Measurements from ENCODE around the gene STK39. TPM values are rescaled to one million over a fixed set of nuclear protein-coding genes. Genes with fewer than 3 reads are reported as not detected.

Gene STK39
- total and polyA plus RNA-seq, 2 donors from 2014 or later: 15.9 to 27.1 TPM

DNA sequence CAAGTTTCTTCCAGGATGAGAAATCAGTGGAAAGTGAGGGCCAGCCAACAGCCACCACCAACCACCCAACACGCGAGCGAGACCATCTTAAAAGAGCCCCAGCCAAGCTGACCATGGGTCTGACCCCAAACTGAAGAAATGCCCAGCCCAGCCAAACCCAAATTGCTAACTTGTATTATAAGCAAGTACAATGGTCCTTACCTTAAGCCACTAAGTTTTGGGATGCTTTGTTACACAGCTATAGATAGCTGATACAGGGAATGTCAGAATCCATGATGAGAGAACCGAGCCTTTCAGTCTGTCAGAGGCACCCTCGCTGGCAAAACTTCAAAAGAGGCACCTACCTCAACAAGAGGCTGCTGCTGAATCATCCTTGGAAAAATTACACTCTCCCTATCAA lies 17.0 kb downstream of the STK39 start:
- TF ChIP-seq, protein P1, sequence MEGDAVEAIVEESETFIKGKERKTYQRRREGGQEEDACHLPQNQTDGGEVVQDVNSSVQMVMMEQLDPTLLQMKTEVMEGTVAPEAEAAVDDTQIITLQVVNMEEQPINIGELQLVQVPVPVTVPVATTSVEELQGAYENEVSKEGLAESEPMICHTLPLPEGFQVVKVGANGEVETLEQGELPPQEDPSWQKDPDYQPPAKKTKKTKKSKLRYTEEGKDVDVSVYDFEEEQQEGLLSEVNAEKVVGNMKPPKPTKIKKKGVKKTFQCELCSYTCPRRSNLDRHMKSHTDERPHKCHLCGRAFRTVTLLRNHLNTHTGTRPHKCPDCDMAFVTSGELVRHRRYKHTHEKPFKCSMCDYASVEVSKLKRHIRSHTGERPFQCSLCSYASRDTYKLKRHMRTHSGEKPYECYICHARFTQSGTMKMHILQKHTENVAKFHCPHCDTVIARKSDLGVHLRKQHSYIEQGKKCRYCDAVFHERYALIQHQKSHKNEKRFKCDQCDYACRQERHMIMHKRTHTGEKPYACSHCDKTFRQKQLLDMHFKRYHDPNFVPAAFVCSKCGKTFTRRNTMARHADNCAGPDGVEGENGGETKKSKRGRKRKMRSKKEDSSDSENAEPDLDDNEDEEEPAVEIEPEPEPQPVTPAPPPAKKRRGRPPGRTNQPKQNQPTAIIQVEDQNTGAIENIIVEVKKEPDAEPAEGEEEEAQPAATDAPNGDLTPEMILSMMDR (IDR thresholded peaks at IDR 0.05; ENCODE audit: borderline replicate concordance, extremely low read depth, insufficient read depth): no peak
- Histone ChIP-seq H3K27me3 (ENCODE audit: control insufficient read depth, insufficient read depth, low read length) (no peaks in the 10 kb centered on the region), H3K4me3 (ENCODE audit: low read length in 3 of 3) (no peak overlapping the region), H3K9ac (ENCODE audit: low read length in 3 of 3) (no peak overlapping the region), H3K4me1 (ENCODE audit: control insufficient read depth in 2 of 3, insufficient read depth in 2 of 3, low read depth in 1 of 3, low read length in 3 of 3) (peaks cover 0 to 2% (median 0%) of the 10 kb centered on the region in 3 donors), H3K36me3 (ENCODE audit: control insufficient read depth in 2 of 3, insufficient read depth in 3 of 3, low read length in 3 of 3) (no peaks in the 10 kb centered on the region), H3K9me3 (ENCODE audit: control insufficient read depth in 2 of 3, insufficient read depth in 1 of 3, low read length in 3 of 3) (peaks cover 0 to 5% (median 0%) of the 10 kb centered on the region in 3 donors), H3K27ac (ENCODE audit: low read depth in 2 of 2, low read length in 2 of 2) (no peak overlapping the region)
- no peak for FAIRE-seq
- intact Hi-C loops (cut with DNase I): no loop called here
- no peak for DNase-seq

DNA sequence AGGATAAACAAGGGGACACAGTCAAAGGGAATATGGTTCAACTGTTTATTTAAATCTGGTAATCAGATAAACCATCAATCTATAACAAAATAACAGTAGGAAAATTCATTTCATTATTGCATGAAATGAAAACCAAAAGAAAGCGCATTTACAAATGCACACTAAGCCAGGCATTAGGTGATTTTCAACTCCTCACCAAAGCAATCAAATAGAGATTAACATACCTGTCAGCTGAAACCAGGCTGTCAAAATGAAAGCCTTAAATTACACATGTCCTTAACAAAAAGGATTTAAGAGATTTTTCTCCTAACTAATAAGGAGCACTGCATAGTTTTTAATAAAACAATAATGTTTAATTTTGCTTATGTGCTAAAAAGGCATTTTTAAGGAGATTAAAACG lies 23.0 kb downstream of the STK39 start:
- H3K4me1 ChIP-seq (ENCODE audit: control insufficient read depth in 2 of 3, insufficient read depth in 2 of 3, low read depth in 1 of 3, low read length in 3 of 3): no peaks in the 10 kb centered on the region
- TF ChIP-seq, protein P1 (IDR thresholded peaks at IDR 0.05; ENCODE audit: borderline replicate concordance, extremely low read depth, insufficient read depth): no peak
- no peaks in the 10 kb centered on the region for H3K36me3 ChIP-seq (ENCODE audit: control insufficient read depth in 2 of 3, insufficient read depth in 3 of 3, low read length in 3 of 3)
- H3K9ac ChIP-seq (ENCODE audit: low read length in 3 of 3): no peak overlapping the region
- H3K4me3 ChIP-seq (ENCODE audit: low read length in 3 of 3): no peak overlapping the region
- H3K27me3 ChIP-seq (ENCODE audit: control insufficient read depth, insufficient read depth, low read length): no peaks in the 10 kb centered on the region
- no peaks in the 10 kb centered on the region for H3K9me3 ChIP-seq (ENCODE audit: control insufficient read depth in 2 of 3, insufficient read depth in 1 of 3, low read length in 3 of 3)
- FAIRE-seq (no peak), DNase-seq (no peak)
- intact Hi-C loops (cut with DNase I): no loop called here
- no peak overlapping the region for H3K27ac ChIP-seq (ENCODE audit: low read depth in 2 of 2, low read length in 2 of 2)

DNA sequence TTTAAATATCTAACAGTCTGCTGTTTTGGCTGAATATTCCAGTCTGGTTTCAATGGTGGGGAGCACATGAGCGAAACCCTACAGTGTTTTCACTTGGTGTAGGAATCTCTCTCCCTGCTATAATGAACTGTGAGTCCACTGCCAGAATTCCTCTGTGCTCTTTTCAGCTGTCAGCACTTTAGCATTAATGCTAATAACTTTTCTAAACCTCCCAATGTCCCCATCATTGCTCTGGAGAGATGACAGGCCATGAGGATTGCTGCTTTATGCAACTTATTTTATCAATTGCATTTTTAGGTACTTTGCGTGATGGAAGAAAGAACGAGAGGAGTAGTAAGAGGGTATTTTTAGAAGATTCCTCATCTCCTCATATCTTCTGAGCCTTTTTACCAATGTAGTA lies 25.3 kb downstream of the STK39 start:
- FAIRE-seq: no peak
- no peaks in the 10 kb centered on the region for H3K36me3 ChIP-seq (ENCODE audit: control insufficient read depth in 2 of 3, insufficient read depth in 3 of 3, low read length in 3 of 3)
- H3K4me1 ChIP-seq (ENCODE audit: control insufficient read depth in 2 of 3, insufficient read depth in 2 of 3, low read depth in 1 of 3, low read length in 3 of 3): no peaks in the 10 kb centered on the region
- no peaks in the 10 kb centered on the region for H3K27me3 ChIP-seq (ENCODE audit: control insufficient read depth, insufficient read depth, low read length)
- H3K27ac ChIP-seq (ENCODE audit: low read depth in 2 of 2, low read length in 2 of 2): no peak overlapping the region
- H3K9me3 ChIP-seq (ENCODE audit: control insufficient read depth in 2 of 3, insufficient read depth in 1 of 3, low read length in 3 of 3): no peaks in the 10 kb centered on the region
- no peak for DNase-seq
- TF ChIP-seq, protein P1 (IDR thresholded peaks at IDR 0.05; ENCODE audit: borderline replicate concordance, extremely low read depth, insufficient read depth): no peak
- no peak overlapping the region for H3K4me3 ChIP-seq (ENCODE audit: low read length in 3 of 3)
- H3K9ac ChIP-seq (ENCODE audit: low read length in 3 of 3): no peak overlapping the region
- intact Hi-C loops (cut with DNase I): no loop called here

Data from kidney (tissue), 14 donors.